Measurements from ENCODE around the gene CNDP1. TPM values are rescaled to one million over a fixed set of nuclear protein-coding genes. Genes with fewer than 3 reads are reported as not detected.

CNDP1 gene
- total RNA-seq, 4 donors from 2014 or later = 0.08 to 2.4 TPM; not detected in 2

DNA sequence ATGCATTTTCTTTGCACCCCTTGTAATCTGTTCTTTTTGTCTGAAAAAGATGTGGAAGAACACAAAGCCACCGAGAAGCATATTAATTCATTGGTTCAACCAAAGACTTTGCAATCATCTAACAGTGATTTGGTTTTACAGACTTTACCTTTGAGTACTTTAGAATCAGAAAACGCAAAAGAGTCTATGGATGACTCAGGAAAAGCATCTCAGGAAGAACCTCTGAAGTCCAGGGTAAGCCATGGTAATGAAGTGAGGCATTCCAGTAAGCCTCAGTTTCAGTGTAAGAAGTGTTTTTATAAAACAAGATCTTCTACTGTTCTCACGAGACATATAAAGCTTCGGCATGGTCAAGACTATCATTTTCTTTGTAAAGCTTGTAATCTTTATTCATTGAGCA lies 98.6 kb downstream of the CNDP1 start:
- 94 to 95% methylated on average over 4 of the region's 4 CpGs for WGBS, 2 donors
- TF ChIP-seq, protein P1, sequence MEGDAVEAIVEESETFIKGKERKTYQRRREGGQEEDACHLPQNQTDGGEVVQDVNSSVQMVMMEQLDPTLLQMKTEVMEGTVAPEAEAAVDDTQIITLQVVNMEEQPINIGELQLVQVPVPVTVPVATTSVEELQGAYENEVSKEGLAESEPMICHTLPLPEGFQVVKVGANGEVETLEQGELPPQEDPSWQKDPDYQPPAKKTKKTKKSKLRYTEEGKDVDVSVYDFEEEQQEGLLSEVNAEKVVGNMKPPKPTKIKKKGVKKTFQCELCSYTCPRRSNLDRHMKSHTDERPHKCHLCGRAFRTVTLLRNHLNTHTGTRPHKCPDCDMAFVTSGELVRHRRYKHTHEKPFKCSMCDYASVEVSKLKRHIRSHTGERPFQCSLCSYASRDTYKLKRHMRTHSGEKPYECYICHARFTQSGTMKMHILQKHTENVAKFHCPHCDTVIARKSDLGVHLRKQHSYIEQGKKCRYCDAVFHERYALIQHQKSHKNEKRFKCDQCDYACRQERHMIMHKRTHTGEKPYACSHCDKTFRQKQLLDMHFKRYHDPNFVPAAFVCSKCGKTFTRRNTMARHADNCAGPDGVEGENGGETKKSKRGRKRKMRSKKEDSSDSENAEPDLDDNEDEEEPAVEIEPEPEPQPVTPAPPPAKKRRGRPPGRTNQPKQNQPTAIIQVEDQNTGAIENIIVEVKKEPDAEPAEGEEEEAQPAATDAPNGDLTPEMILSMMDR (IDR thresholded peaks at IDR 0.05) = no peak
- no peak for TF ChIP-seq POLR2A (IDR thresholded peaks at IDR 0.05)
- DNase-seq (ENCODE audit: low spot score in 2 of 2) = no peak
- intact Hi-C loops (cut with DNase I; ENCODE audit: low total_unique reads) = no loop called here
- H3K4me3 ChIP-seq (ENCODE audit: low read depth, poor library complexity, severe bottlenecking) = no peak overlapping the region

DNA sequence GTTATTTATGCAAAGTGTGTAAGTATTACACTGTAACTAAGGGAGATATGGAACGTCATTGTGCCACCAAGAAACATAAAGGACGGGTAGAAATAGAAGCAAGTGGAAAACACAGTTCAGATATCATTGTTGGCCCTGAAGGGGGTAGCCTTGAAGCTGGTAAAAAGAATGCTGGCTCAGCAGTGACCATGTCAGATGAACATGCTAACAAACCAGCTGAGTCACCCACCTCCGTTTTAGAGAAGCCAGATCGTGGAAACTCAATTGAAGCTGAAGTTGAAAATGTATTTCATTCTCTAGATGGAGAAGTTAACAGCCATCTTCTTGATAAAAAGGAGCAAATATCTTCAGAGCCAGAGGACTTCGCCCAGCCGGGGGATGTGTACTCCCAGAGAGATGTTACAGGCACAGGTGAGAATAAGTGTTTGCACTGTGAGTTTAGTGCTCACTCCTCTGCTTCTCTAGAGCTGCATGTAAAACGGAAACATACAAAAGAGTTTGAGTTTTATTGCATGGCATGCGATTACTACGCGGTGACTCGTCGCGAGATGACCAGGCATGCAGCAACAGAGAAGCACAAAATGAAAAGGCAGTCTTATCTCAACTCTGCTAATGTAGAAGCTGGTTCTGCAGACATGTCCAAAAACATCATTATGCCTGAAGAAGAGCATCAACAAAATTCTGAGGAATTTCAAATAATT lies 99.5 kb downstream of the CNDP1 start:
- DNase-seq (ENCODE audit: low spot score in 2 of 2) = no peak
- 93 to 94% methylated on average over 13 of the region's 13 CpGs for WGBS, 2 donors
- no peak overlapping the region for H3K4me3 ChIP-seq (ENCODE audit: low read depth, poor library complexity, severe bottlenecking)
- TF ChIP-seq POLR2A (IDR thresholded peaks at IDR 0.05) = no peak
- TF ChIP-seq, protein P1 (IDR thresholded peaks at IDR 0.05) = no peak
- intact Hi-C loops (cut with DNase I; ENCODE audit: low total_unique reads) = no loop called here

DNA sequence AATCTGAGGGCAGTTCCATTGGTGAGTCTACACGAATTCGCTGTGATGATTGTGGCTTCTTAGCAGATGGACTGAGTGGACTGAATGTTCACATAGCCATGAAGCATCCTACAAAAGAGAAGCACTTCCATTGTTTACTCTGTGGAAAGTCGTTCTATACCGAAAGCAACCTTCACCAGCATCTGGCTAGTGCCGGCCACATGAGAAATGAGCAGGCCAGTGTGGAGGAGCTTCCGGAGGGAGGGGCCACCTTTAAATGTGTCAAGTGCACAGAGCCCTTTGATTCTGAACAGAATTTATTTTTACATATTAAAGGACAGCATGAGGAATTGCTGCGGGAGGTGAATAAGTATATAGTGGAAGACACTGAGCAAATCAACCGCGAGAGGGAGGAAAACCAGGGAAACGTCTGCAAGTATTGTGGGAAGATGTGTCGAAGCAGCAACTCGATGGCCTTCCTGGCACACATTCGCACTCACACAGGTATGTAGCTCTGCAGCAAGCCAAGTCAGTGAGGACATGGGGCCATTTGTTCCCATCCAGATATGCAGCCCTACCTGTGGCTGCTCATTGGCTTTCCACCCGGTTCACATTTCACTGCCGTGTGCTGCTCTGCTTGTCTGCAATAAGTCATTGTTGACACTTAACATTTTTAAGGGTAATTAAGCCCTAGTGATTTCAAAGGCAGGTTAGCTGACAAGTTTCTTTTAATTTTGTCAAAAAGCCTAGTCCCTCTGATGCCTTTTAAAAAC lies 101.1 kb downstream of the CNDP1 start:
- WGBS, 2 donors = 87 to 90% methylated on average over 15 of the region's 15 CpGs
- no peak overlapping the region for H3K4me3 ChIP-seq (ENCODE audit: low read depth, poor library complexity, severe bottlenecking)
- intact Hi-C loops (cut with DNase I; ENCODE audit: low total_unique reads) = no loop called here
- no peak for TF ChIP-seq POLR2A (IDR thresholded peaks at IDR 0.05)
- no peak for DNase-seq (ENCODE audit: low spot score in 2 of 2)

Other genes starting within 250 kb of the CNDP1 start
- 100 to 1,000 TPM; 106 to 290 (median 173) TPM for gene CYB5A, start 242.5 kb upstream of the CNDP1 start, total RNA-seq
- not detected for gene C18orf63, start 218.7 kb upstream of the CNDP1 start, total RNA-seq
- 1 to 10 TPM in 2 of 4 donors, under 1 TPM in 2; 0.25 to 5.4 (median 2.9) TPM for gene DIPK1C, start 77.2 kb upstream of the CNDP1 start, total RNA-seq
- gene CNDP2, start 38.1 kb upstream of the CNDP1 start, total RNA-seq = 10 to 100 TPM; 56.0 to 78.2 (median 73.0) TPM
- 10 to 100 TPM in 2 of 4 donors, 1 to 10 TPM in 2; 7.0 to 13.9 (median 10.9) TPM for gene ZNF407, start 63.4 kb downstream of the CNDP1 start, total RNA-seq

All from lower leg skin (tissue), 4 donors.